Nephron progenitor cell (in vitro differentiated cells): ENCODE data around the gene TTC12.
"Not testable (repeated sequence)": the region's sequence is repeated elsewhere in the genome, so short reads cannot be mapped to it uniquely, and the experiment has no call there.

Experiments used
- DNase-seq: peaks from one replicate; pipeline ENCODE4 v3.0.0; 2021
- H3K27ac Mint-ChIP-seq: 2 replicates; pipeline ENCODE4 v1.8.0; 2021; ENCODE audit warnings: mild to moderate bottlenecking, moderate library complexity, mixed read lengths
- H3K27me3 Mint-ChIP-seq: 2 replicates; pipeline ENCODE4 v1.8.0; 2021; ENCODE audit warnings: mild to moderate bottlenecking, low read depth, mixed read lengths; ENCODE audit not compliant: poor library complexity
- H3K36me3 Mint-ChIP-seq: 2 replicates; pipeline ENCODE4 v1.8.0; 2021; ENCODE audit warnings: low read depth, mixed read lengths
- H3K4me1 Mint-ChIP-seq: 2 replicates; pipeline ENCODE4 v1.8.0; 2021; ENCODE audit warnings: mixed read lengths
- H3K4me3 Mint-ChIP-seq: 2 replicates; pipeline ENCODE4 v1.8.0; 2021; ENCODE audit warnings: mild to moderate bottlenecking, moderate library complexity, mixed read lengths
- H3K9me3 Mint-ChIP-seq: 2 replicates; pipeline ENCODE4 v1.8.0; 2021; ENCODE audit warnings: mild to moderate bottlenecking, moderate library complexity, mixed read lengths
- TF ChIP-seq, protein P1 (sequence below): fragments of 200-600 bp; sonication (generic); IDR thresholded peaks from 2 replicates; pipeline ENCODE4 v1.5.0; 2021; ENCODE audit warnings: antibody characterized with exemption

Gene TTC12

DNA sequence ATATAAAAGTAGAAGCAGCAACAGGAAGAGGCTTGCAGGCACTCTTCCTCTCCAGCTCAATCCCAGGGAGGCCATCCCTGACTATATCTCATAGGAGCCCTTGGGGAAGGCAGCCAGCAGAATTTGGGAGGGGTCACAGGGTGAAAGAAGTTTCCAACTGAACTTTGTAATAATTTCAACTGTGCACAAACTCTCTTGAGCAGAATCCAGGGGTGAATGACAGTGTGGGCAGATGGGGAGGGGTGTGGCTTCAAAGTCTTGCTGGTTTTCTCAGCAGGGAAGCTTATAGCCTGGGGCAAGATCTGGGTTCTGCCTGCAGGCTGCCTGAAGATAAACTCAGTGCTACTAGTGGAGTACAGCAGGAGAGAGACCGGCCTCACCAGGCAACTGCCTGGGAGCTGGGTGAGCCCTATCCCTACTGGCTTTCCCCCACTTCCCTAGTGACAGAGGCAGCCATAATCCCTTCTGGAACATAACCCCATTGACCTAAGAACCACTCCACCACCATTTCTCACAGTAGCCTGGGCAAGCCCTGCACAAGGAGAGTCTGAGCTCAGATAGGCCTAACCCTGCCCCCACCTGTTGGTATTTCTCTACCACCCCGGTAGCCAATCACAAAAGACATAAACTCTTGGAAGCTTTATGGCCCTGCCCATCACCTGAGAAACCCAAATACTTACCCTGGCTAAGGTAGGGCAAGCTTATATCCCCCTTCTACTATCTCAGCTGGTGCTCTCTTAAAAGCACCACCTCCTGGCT, 17.8 kb upstream of the TTC12 start:
- no peaks in the 10 kb centered on the region for H3K36me3 Mint-ChIP-seq
- peaks cover 29% of the 10 kb centered on the region for H3K27me3 Mint-ChIP-seq
- H3K4me1 Mint-ChIP-seq = peaks cover 10% of the 10 kb centered on the region
- no peak for DNase-seq
- H3K27ac Mint-ChIP-seq = no peak overlapping the region
- H3K9me3 Mint-ChIP-seq = peaks cover 9% of the 10 kb centered on the region
- TF ChIP-seq, protein P1, sequence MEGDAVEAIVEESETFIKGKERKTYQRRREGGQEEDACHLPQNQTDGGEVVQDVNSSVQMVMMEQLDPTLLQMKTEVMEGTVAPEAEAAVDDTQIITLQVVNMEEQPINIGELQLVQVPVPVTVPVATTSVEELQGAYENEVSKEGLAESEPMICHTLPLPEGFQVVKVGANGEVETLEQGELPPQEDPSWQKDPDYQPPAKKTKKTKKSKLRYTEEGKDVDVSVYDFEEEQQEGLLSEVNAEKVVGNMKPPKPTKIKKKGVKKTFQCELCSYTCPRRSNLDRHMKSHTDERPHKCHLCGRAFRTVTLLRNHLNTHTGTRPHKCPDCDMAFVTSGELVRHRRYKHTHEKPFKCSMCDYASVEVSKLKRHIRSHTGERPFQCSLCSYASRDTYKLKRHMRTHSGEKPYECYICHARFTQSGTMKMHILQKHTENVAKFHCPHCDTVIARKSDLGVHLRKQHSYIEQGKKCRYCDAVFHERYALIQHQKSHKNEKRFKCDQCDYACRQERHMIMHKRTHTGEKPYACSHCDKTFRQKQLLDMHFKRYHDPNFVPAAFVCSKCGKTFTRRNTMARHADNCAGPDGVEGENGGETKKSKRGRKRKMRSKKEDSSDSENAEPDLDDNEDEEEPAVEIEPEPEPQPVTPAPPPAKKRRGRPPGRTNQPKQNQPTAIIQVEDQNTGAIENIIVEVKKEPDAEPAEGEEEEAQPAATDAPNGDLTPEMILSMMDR = no peak
- no peak overlapping the region for H3K4me3 Mint-ChIP-seq

DNA sequence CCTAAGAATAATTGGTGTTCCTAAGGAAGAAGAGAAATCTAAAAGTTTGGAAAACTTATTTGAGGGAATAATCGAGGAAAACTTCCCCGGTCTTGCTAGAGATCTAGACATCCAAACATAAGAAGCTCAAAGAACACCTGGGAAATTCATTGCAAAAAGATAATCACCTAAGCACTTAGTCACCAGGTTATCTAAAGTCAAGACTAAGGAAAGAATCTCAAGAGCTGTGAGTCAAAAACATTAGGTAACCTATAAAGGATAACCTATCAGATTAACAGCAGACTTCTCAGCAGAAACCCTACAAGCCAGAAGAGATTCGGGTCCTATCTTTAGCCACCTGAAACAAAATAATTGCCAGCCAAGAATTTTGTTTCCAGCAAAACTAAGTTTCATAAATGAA, 15.9 kb upstream of the TTC12 start:
- not testable (repeated sequence) for H3K4me1 Mint-ChIP-seq, H3K27ac Mint-ChIP-seq, DNase-seq, H3K9me3 Mint-ChIP-seq, H3K36me3 Mint-ChIP-seq, H3K4me3 Mint-ChIP-seq
- peaks cover 35% of the 10 kb centered on the region for H3K27me3 Mint-ChIP-seq

DNA sequence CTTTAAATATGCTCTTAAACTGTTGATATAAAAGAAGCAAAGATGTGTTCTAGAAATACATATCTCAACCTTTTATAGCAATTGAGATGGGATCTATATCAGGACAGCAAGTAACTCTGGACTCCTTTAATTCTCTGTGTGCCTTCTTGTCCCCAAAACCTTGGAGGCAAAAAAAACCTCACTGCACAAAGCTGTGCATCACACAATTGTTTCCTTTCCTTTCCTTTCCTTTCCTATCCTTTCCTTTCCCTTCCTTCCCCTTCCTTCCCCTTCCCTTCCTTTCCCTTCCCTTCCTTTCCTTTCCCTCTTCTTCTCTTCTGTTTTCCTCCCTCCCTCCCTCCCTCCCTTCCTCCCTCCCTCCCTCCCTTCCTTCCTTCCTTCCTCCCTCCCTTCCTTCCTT, 9.5 kb upstream of the TTC12 start:
- TF ChIP-seq, protein P1 = no peak
- Mint-ChIP-seq H3K4me1 (no peaks in the 10 kb centered on the region), H3K4me3 (no peak overlapping the region), H3K9me3 (no peaks in the 10 kb centered on the region), H3K27me3 (peaks cover 70% of the 10 kb centered on the region), H3K36me3 (no peaks in the 10 kb centered on the region), H3K27ac (no peak overlapping the region)
- DNase-seq = no peak

DNA sequence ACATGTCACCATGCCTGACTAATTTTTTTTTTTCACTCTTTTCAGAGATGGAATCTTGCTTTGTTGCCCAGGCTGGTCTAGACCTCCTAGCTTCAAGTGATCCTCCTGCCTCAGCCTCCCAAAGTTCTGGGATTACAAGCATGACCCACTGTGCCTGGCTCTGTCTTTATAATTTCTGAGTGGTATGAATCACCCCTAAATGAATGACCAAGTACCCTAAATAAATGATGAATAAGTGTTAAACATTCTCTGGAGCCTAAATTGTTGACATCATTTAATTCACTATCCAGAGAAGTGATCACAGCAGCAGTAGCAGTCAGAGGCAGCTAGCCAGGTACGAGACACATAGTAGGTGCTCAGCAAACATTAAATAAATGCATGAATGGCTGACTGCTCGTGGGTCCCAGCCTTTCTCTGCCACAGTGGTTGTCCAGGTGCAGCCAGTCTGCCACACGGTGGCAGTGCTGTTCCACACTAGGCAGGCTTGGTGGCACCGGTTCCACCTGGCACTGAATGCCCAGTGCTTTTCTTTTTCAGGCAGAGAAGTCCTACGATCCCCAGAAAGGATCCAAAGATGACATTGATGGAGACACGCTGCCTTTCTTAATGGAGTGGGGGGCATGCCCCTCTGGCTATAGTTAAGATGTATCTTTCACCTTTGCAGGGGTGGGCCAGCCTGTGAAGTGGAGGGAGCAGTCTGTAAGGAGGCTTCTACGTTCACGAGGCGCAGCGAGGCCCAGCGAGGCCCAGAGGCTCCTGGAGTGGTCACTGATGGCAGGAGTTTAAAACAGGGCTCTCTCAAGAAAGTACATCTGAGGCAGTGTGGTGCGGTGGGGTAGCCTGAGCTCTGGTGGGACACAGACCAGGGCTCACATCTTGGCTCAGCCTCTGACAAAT, 8.7 kb upstream of the TTC12 start:
- H3K27ac Mint-ChIP-seq = no peak overlapping the region
- TF ChIP-seq, protein P1 = peak; percentile 96
- no peak overlapping the region for H3K4me3 Mint-ChIP-seq
- H3K36me3 Mint-ChIP-seq = no peaks in the 10 kb centered on the region
- H3K27me3 Mint-ChIP-seq = peaks cover 72% of the 10 kb centered on the region
- H3K4me1 Mint-ChIP-seq = no peaks in the 10 kb centered on the region
- DNase-seq = peak; percentile 76
- H3K9me3 Mint-ChIP-seq = no peaks in the 10 kb centered on the region

DNA sequence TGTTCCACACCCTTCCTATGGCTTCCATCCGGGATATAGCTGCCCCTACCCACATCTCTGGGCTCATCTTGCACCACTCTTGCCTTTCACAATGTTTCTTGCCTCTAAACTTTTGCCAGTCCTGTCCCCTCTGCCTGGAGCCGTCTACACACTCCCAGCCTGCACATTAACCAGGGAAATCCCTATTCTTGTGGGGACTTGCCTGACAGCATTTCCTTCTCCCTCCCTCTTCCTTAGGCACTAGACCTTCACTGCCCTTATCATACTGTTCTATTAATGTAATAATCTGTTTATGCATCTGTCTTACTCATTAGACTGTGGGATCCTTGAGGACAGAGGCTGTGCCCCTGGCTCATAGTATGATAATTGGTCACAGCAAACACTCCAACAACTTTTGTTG, 5.8 kb upstream of the TTC12 start:
- Mint-ChIP-seq H3K9me3 (no peaks in the 10 kb centered on the region), H3K4me1 (no peaks in the 10 kb centered on the region), H3K4me3 (no peak overlapping the region), H3K27ac (no peak overlapping the region), H3K27me3 (peaks cover 84% of the 10 kb centered on the region), H3K36me3 (no peaks in the 10 kb centered on the region)
- no peak for DNase-seq
- TF ChIP-seq, protein P1 = no peak

DNA sequence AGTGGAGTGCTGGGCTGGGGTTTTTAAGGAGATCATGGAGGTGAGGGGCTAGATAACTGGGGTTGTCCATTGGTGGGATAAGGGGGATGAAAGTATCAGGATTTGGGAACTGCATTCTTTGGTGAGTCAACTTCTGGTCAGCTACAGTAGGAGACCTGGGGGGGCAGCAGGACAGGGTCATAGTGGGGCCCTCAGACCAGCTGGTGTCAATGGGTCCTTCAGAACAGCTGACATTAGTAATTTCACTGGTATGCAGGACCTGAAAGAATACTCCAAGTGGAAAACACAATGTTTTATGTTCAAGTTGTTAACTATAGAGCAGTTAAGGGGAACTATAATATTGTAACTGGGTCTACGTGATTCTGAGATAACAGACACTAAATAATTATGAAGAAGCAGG, 2.8 kb upstream of the TTC12 start:
- H3K27ac Mint-ChIP-seq = no peak overlapping the region
- no peak overlapping the region for H3K4me3 Mint-ChIP-seq
- H3K4me1 Mint-ChIP-seq = peaks cover 11% of the 10 kb centered on the region
- peaks cover 2% of the 10 kb centered on the region for H3K36me3 Mint-ChIP-seq
- no peak for DNase-seq
- TF ChIP-seq, protein P1 = no peak
- H3K27me3 Mint-ChIP-seq = peaks cover 69% of the 10 kb centered on the region
- H3K9me3 Mint-ChIP-seq = no peaks in the 10 kb centered on the region
